DND-41 (cell line): ENCODE data around the gene TAX1BP3.

Experiments
- ATAC-seq: fragments of 200-7000 bp; cut with Tn5 transposase; 3 replicates; pipeline ENCODE4 v1.9.1; 2021; ENCODE audit warnings: low read depth; ENCODE audit not compliant: insufficient read depth
- DNase-seq: peaks from one replicate; pipeline ENCODE4 v3.0.0-alpha.2; 2020
- H2AFZ ChIP-seq: 2 replicates; pipeline ENCODE4 v1.6.0; 2012; ENCODE audit warnings: low read depth, low read length
- H3K27ac ChIP-seq: 2 replicates; pipeline ENCODE4 v1.5.1; 2012; ENCODE audit warnings: low read length, inconsistent platforms
- H3K27me3 ChIP-seq: fragments of 200-600 bp; sonication (generic); 2 replicates; pipeline ENCODE4 v1.6.0; 2012; ENCODE audit warnings: low read length, mild to moderate bottlenecking, inconsistent platforms; ENCODE audit not compliant: insufficient read depth, poor library complexity
- H3K36me3 ChIP-seq: 2 replicates; pipeline ENCODE4 v1.5.1; 2012; ENCODE audit warnings: low read length, inconsistent platforms; ENCODE audit not compliant: insufficient read depth
- H3K4me1 ChIP-seq: 2 replicates; pipeline ENCODE4 v1.5.1; 2012; ENCODE audit warnings: mild to moderate bottlenecking, low read length; ENCODE audit not compliant: insufficient read depth
- H3K4me2 ChIP-seq: 2 replicates; pipeline ENCODE4 v1.6.0; 2012; ENCODE audit warnings: mild to moderate bottlenecking, moderate library complexity, low read length, inconsistent platforms; ENCODE audit not compliant: insufficient read depth
- H3K4me3 ChIP-seq, 2 experiments: fragments of 200-600 bp in 1 of 2; shearing (Covaris generic) in 1 of 2; 2 replicates each; pipeline ENCODE4 v1.5.1; 2012 to 2016; ENCODE audit warnings: inconsistent platforms in 2 of 2, low read length in 2 of 2, mild to moderate bottlenecking in 2 of 2, low read depth in 1 of 2, moderate library complexity in 1 of 2
- H3K79me2 ChIP-seq: 2 replicates; pipeline ENCODE4 v1.6.0; 2012; ENCODE audit warnings: low read length, inconsistent platforms; ENCODE audit not compliant: insufficient read depth
- H3K9ac ChIP-seq: 2 replicates; pipeline ENCODE4 v1.6.0; 2012; ENCODE audit warnings: low read depth, mild to moderate bottlenecking, inconsistent platforms, low read length, moderate library complexity
- H3K9me3 ChIP-seq: 2 replicates; pipeline ENCODE4 v1.5.1; 2012; ENCODE audit warnings: low read length, moderate library complexity, mild to moderate bottlenecking, inconsistent platforms; ENCODE audit not compliant: insufficient read depth, severe bottlenecking
- H4K20me1 ChIP-seq: 2 replicates; pipeline ENCODE4 v1.6.0; 2012; ENCODE audit warnings: low read length; ENCODE audit not compliant: insufficient read depth
- CTCF ChIP-seq: IDR thresholded peaks from 2 replicates; pipeline ENCODE4 v1.5.1; 2012; ENCODE audit warnings: borderline replicate concordance, low read length, moderate library complexity, mild to moderate bottlenecking; ENCODE audit not compliant: poor library complexity, severe bottlenecking; ENCODE audit errors: extremely low read depth
- EZH2 ChIP-seq: IDR thresholded peaks from 3 replicates; pipeline ENCODE4 v1.6.1; 2012; ENCODE audit warnings: borderline replicate concordance, low read depth, mild to moderate bottlenecking, moderate library complexity, low read length, inconsistent platforms; ENCODE audit not compliant: severe bottlenecking

Gene TAX1BP3

GRCh38 chr17:3615160-3615870 lies 53.1 kb downstream of the TAX1BP3 start:
- no peak overlapping the region for H3K4me2 ChIP-seq
- H3K36me3 ChIP-seq: peaks cover 67% of the 10 kb centered on the region
- ATAC-seq (no peak), DNase-seq (no peak)
- H3K27ac ChIP-seq: no peak overlapping the region
- H3K9me3 ChIP-seq: peaks cover 3% of the 10 kb centered on the region
- no peaks in the 10 kb centered on the region for H4K20me1 ChIP-seq
- no peak overlapping the region for H3K9ac ChIP-seq
- H3K4me1 ChIP-seq: no peaks in the 10 kb centered on the region
- no peaks in the 10 kb centered on the region for H3K79me2 ChIP-seq
- H3K4me3 ChIP-seq: no peak overlapping the region
- TF ChIP-seq EZH2: no peak
- no peak for TF ChIP-seq CTCF
- H2AFZ ChIP-seq: no peak overlapping the region
- no peaks in the 10 kb centered on the region for H3K27me3 ChIP-seq

- Histone ChIP-seq H3K4me3 (no peak overlapping the region), H3K79me2 (no peaks in the 10 kb centered on the region), H3K9ac (no peak overlapping the region), H3K27ac (no peak overlapping the region), H3K9me3 (peaks cover 3% of the 10 kb centered on the region), H3K27me3 (no peaks in the 10 kb centered on the region), H3K4me2 (no peak overlapping the region), H3K36me3 (peaks cover 72% of the 10 kb centered on the region), H2AFZ (no peak overlapping the region), H3K4me1 (no peaks in the 10 kb centered on the region), H4K20me1 (no peaks in the 10 kb centered on the region; the same call in 1 of the 2 replicates)
- TF ChIP-seq EZH2 (no peak), CTCF (no peak)
- DNase-seq (no peak), ATAC-seq (no peak)
Observed at GRCh38 chr17:3613124-3613523, 55.3 kb downstream of the TAX1BP3 start.
